K562 (cell line): ENCODE results near the gene DSP. TPM values are rescaled to one million over a fixed set of nuclear protein-coding genes. Genes with fewer than 3 reads are reported as not detected.

Experiments
- ATF3 ChIP-seq, 2 experiments: fragments of 450-650 bp in 1 of 2; sonication (generic) in 1 of 2; formaldehyde crosslinking in 1 of 2; IDR thresholded peaks in 1 of 2; conservative IDR thresholded peaks in 1 of 2; 2 replicates each; pipeline versions ENCODE4 v1.6.1 to v1.8.1; 2016 to 2023; ENCODE audit warnings: mild to moderate bottlenecking in 2 of 2, moderate library complexity in 2 of 2, inconsistent platforms in 1 of 2, missing genetic modification reagents in 1 of 2
- BRF1 ChIP-seq: IDR thresholded peaks from 3 replicates; pipeline ENCODE4 v1.6.1; 2011; ENCODE audit warnings: borderline replicate concordance, mild to moderate bottlenecking; ENCODE audit not compliant: insufficient read length; ENCODE audit errors: extremely low read depth
- CTCFL ChIP-seq: IDR thresholded peaks from 2 replicates; pipeline ENCODE4 v1.6.1; 2011; ENCODE audit warnings: borderline replicate concordance, low read depth, mild to moderate bottlenecking, moderate library complexity, low read length; ENCODE audit not compliant: insufficient read depth, poor library complexity, severe bottlenecking
- EP400 ChIP-seq: fragments of 450-650 bp; IDR thresholded peaks from 2 replicates; pipeline ENCODE4 v1.6.1; 2017; ENCODE audit warnings: antibody characterized with exemption, mild to moderate bottlenecking, moderate library complexity
- GABPB1 ChIP-seq: sonication (generic); formaldehyde crosslinking; IDR thresholded peaks from 2 replicates; pipeline ENCODE4 v1.8.0; 2022; ENCODE audit warnings: mild to moderate bottlenecking, missing genetic modification reagents
- MGA ChIP-seq: fragments of 450-650 bp; IDR thresholded peaks from 2 replicates; pipeline ENCODE4 v1.6.1; 2016; ENCODE audit warnings: mild to moderate bottlenecking, moderate library complexity
- MLX ChIP-seq, 2 experiments: fragments of 450-650 bp in 1 of 2; sonication (generic) in 1 of 2; formaldehyde crosslinking; conservative IDR thresholded peaks; 2 replicates each; pipeline versions ENCODE4 v1.4.0 to v1.8.1; 2020 to 2022; ENCODE audit warnings: mild to moderate bottlenecking in 1 of 2, missing genetic modification reagents in 1 of 2
- SMARCA4 ChIP-seq: fragments of 450-650 bp; IDR thresholded peaks from 2 replicates; pipeline ENCODE4 v1.6.1; 2016
- ZBED1 ChIP-seq: IDR thresholded peaks from 2 replicates; pipeline ENCODE4 v1.6.1; 2014
- ZBTB7A ChIP-seq: IDR thresholded peaks from 2 replicates; pipeline ENCODE4 v1.6.1; 2011; ENCODE audit warnings: low read depth, mild to moderate bottlenecking, low read length, moderate library complexity, borderline replicate concordance; ENCODE audit not compliant: control insufficient read depth
- ZNF175 ChIP-seq: fragments of 200-800 bp; sonication (Bioruptor generic); IDR thresholded peaks from 2 replicates; pipeline ENCODE4 v1.6.1; 2016; ENCODE audit warnings: low read depth, mild to moderate bottlenecking, missing genetic modification characterization, missing compliant biosample characterization
- polyA plus RNA-seq, 8 experiments: library from polyadenylated mRNA; depleted of rRNA in 4 of 8; stranded (reverse) in 5 of 8; unstranded in 3 of 8; fragments of >200 nt; fragmentation: Nextera tagmentation in 2 of 8; fragmentation: Illumina TruSeq in 1 of 8; extraction: Ambion mirVana in 2 of 8; extraction: Trizol in 1 of 8; gene quantifications; 2 replicates each; pipeline versions ENCODE4 v1.2.1 to v1.2.3, GENCODE V29; 2011 to 2014; ENCODE audit warnings: inconsistent platforms in 1 of 8, missing spikeins in 1 of 8
- total RNA-seq, 7 experiments: library from RNA; depleted of rRNA in 6 of 7; stranded (reverse); fragments of >200 nt in 6 of 7; fragmentation: Illumina TruSeq in 2 of 7; extraction: Trizol in 2 of 7; gene quantifications; 2 replicates each; pipeline versions ENCODE4 v1.2.1 to v1.2.3, GENCODE V29; 2011 to 2021; ENCODE audit warnings: low replicate concordance in 1 of 7

DSP gene
- total and polyA plus RNA-seq, 9 of the 15 experiments (the other 6 are each of a cell fraction or from before 2014, with no cell fraction given), result under 0.01 to 0.24 (median 0.03) TPM; not detected in 2

GRCh38 chr6:7585287-7585930 lies 43.9 kb downstream of the DSP start (continued):
- TF ChIP-seq CTCFL (no peak), GABPB1 (CRISPR knock-in tag) (peak; percentile 40; the same call in 1 of the 2 replicates), EP400 (no peak), MGA (peak; percentile 22; the same call in 1 of the 2 replicates), ZNF175 (CRISPR knock-in tag) (no peak), ATF3 (IDR thresholded peaks at IDR 0.05) (no peak), ATF3 (CRISPR knock-in tag; conservative IDR thresholded peaks at IDR 0.05) (no peak), ZBTB7A (no peak), ZBED1 (no peak), BRF1 (no peak), MLX (CRISPR knock-in tag; conservative IDR thresholded peaks at IDR 0.05) (no peak), SMARCA4 (no peak)
